Stimulated activated CD4-positive, alpha-beta T cell treated with anti-CD3 and anti-CD28 coated beads, Interleukin-1b, Interleukin-23, amount 100 ng/mL, for 4 hours (primary cell): ENCODE results near the gene SDC3.
A peak's percentile ranks its signal among the peaks of the same experiment; 100 is the strongest.

ENCODE experiments used
- DNase-seq, 2 donors: peaks; one replicate each; pipeline ENCODE4 v3.0.0-alpha.2; 2020; ENCODE audit warnings: low read depth in 2 of 2

Gene SDC3

DNA sequence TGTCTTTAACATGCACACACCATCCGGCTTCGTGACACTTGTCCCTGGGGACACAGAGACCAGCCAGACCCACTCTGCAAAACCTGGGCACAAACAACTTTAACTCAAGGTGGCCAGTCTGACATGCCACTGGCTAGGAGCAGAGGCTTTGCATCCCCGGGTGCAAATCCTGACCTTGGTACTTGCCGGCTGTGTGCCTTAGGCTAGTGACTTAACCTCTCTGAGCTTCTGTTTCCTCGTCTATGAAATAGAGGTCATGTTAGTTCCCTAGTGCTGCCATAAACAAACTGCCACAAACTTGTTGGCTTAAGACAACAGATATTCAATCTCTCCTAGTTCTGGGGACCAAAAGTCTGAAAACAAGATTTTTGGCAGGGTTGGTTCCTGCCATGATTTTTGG lies 60.4 kb downstream of the SDC3 start:
- DNase-seq: no peak

DNA sequence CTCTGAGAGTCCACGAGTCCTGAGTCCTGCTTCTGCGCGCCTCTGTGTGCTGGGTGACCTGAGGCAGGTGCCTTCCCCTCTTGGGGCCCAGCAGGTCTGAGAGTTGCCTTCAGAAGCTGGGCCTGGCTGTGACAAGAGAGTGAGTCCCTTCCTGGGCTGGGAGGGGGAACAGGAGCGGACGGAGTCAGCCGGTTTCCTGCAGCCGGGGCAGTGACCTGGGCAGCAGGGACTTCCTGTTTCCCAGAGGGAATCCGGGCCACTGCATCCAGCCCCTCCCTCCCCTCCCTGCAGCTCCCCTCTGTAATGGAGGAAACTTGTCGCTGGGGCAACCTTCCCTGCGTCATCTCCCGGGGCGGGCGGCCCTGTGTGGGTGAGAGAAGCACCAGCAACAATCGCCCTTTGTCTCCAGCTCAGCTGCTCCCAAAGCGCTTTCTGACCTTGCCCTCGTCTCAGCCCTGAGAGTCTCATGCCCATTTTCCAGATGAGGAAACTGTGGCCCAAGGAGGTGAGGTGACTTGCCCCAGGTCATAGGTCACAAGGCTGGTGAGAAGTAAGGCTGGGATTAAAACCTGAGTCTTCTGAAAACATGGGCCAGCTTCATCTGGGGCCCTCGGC lies 61.1 kb downstream of the SDC3 start:
- no peak for DNase-seq

DNA sequence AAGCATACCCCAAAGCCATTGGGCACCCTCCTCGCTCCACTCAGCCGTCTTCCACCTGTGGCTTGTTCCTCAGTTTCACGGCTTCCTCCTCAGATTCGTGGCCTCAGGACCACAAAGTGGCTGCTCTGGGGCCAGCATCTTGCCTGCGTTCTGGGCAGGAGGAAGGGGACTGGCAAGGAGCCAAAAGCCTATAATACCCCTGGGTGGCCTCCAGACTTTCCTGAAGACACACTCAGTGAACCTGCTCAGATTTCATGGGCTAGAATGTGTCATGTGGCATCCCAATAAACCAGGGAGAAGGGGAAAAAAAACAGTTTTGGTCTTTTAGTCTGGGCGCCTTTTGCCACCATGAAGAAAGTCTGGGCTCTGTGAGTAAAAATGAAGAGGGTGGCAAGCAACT lies 62.0 kb downstream of the SDC3 start:
- DNase-seq: no peak

- DNase-seq: no peak
Observed at GRCh38 chr1:30845904-30846290, 62.7 kb downstream of the SDC3 start.

- DNase-seq: no peak
Observed at GRCh38 chr1:30845237-30845903, 63.2 kb downstream of the SDC3 start.

- DNase-seq: no peak
Observed at GRCh38 chr1:30844631-30845030, 63.9 kb downstream of the SDC3 start.

GRCh38 chr1:30842697-30843354 lies 65.7 kb downstream of the SDC3 start:
- DNase-seq: no peak

- DNase-seq: no peak
Observed at GRCh38 chr1:30840904-30841598, 67.5 kb downstream of the SDC3 start.

DNA sequence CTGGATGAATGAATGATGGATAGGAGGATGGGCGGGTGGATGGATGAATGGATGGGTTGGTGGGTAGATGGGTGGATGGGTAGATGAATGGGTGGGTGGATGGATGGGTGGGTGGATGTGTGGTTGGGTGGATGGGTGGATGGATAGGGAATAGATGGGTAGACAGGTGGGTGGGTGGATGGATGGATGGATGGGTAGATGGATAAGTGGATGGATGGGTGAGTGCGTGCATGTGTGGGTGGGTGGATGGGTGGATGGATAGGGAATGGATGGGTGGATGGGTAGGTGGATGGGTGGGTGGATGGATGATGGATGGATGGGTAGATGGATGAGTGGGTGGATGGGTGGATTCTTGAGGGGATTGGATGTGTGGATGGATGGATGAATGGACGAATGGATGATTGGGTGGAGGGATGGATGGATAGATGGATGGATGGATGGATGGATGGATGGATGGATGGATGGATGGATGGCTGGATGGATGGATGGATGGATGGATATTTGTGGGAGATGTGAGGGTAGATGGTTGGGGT lies 68.7 kb downstream of the SDC3 start:
- DNase-seq: no peak

GRCh38 chr1:30838996-30839395 lies 69.6 kb downstream of the SDC3 start:
- DNase-seq: no peak

DNA sequence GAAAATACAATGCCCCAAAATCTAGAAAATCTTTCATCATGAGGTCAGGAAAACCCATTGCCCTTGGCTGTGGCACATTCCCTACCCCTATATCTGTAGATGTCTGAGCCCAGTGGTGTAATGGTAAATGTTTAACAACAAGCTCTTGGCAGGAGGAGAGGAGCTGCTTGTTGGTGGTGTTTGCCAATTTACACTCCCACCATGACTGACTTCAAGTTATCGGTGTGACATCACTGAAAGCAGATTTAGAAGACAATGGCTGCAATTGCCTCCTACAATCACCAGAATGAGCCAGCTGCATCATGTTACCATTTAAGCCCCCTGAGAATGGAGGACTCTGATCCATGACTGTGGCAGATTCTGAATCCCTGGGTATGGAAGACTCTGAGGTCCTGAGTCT lies 70.9 kb downstream of the SDC3 start:
- no peak for DNase-seq

DNA sequence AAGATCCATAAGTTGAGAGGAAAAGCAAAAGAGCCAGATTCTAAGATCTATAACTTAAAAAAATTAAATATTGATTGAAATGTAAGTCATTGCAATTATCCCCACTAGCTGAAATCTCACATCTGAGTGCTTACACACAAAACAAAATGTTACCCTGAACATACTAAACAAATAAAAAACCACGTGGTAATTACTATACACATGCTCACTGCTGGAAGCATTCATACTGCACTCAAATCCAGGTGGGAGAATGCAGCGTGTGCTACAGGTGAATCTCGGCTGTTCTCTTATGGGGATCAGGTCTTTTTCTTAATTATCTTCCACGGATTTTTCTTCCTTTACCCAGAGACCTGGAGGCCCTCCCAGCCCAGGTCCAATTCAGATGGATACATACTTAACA lies 74.3 kb downstream of the SDC3 start:
- DNase-seq: no peak

GRCh38 chr1:30830537-30830936 lies 78.0 kb downstream of the SDC3 start:
- DNase-seq: no peak

GRCh38 chr1:30829889-30830288 lies 78.7 kb downstream of the SDC3 start:
- DNase-seq: no peak

DNA sequence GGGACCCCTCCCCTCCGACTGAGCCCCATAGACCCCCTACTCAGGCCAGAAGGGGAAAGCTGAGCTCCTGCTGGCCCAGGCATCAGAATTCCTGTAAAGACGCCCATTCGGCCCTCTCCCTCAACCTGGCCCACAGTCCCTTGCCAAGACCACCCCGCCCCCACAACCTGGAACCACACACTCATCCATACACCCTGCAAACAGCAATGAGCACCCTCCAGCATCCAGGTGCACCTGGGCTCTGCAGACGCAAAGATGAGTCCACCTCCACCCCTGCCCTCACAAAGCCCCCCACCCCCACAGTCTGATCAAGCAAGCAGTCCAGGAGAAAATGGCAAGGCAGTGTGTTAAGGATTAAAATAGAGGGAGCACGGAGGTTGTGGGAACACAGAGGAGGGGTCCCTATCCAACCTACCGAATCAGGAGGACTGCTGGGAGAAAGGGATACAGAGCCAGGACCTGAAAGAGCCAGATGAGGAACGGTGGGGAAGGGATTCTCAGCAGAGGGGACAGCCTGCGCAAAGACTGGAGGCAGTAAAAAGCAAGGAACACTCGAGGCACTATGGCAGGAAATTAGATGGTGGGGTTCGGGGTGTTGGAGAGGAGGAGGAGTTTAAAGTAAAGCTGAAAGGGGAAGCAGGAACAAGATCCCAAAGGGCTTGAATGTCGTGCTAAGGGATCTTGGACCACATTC lies 83.7 kb downstream of the SDC3 start:
- DNase-seq: no peak

DNA sequence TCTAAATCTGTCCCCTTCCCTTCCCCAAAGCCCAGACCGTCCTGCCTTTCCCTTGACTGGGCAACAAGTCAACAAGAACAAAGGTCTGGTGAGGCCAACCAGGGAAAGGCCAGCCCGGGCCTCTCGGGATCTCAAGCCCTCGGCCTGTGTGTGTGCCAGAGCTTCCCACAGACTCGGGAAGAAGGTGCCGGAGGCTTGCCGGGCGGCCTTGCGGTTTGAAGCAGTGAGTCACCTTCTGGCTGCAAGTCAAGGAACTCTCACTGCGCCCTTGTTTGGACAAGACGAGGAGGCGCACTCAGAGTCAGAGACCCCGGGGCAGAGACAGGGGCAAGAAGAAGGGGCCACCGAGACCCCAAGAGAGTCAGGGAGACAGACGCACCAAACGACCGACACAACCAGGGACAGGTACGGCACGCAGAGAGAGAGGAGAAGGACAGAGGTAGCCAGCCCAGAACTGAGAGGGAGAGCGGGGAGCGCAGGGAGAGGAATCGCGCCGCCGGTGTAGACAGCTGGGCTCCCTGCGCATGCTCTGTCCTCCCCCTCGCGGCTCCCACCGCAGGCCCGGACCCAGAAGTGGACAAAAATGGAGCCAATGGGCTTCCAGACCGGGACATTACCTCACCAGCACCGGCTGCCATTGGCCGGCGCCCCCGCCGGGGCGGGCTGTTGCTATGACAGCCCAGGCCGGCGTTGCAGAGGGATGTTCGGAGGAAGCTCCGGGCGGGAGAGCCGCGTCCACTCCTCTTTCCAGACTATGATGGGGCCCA lies 84.4 kb downstream of the SDC3 start:
- DNase-seq: peak; percentile 21 to 41

GRCh38 chr1:30823627-30823968 lies 85.0 kb downstream of the SDC3 start:
- no peak for DNase-seq

- DNase-seq: no peak
Observed at GRCh38 chr1:30822966-30823581, 85.5 kb downstream of the SDC3 start.

DNA sequence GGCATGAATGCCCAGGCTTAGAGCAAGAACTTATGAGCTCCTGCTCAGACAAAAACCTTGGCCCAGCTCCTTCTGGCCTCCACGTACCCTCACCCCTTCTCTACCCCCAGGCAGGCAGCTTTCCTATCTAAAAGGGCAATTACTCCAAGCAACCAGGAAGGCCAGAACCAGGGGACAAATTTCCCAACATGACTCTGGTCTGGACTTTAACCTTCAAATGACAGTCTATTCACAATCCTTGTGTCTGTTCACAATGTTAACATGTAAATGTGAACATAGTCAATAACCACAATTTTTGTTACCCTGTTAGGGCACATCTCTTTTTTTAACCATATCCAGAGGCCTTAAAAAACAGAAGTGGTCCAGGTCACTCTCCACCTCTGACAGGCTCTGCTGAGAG lies 86.6 kb downstream of the SDC3 start:
- DNase-seq: no peak

GRCh38 chr1:30820299-30820698 lies 88.3 kb downstream of the SDC3 start:
- DNase-seq: no peak
